Measurements from ENCODE around the gene APBB1.

- TF ChIP-seq CTCF (conservative IDR thresholded peaks at IDR 0.05), result no peak
- TF ChIP-seq ZFX (IDR thresholded peaks at IDR 0.05), result no peak
These were observed 47.1 kb downstream of the APBB1 start for GRCh38 chr11:6371825-6372224.

Data from C4-2B (cell line).